Activated CD4-positive, alpha-beta T cell treated with anti-CD3 and anti-CD28 coated beads for 1 hour (primary cell): ENCODE data around the gene ZNF792.
"Not testable (repeated sequence)": the region's sequence is repeated elsewhere in the genome, so short reads cannot be mapped to it uniquely, and the experiment has no call there.

ENCODE experiments used
- DNase-seq: peaks from one replicate; pipeline ENCODE4 v3.0.0-alpha.2; 2020

The ZNF792 gene

DNA sequence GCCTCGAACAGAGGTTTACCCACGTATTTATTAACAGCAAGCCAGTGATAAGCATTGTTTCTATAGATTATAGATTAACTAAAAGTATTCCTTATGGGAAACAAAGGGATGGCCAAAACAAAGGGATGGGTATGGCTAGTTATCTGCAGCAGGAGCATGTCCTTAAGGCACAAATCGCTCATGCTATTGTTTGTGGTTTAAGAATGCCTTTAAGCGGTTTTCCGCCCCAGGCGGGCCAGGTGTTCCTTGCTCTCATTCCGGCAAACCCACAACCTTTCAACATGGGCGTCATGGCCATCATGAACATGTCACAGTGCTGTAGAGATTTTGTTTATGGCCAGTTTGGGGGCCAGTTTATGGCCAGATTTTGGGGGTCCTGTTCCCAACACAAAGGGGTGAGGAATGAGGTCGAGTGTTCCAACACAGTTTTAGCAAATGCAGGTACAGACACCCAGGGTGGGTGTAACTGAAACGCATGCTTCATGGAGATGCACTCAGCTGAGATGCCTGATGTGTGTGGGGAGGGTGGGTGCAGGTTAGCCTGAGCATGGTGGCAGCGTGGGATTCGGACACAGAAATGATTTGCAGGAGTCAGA, 6.3 kb upstream of the ZNF792 start:
- DNase-seq = not testable (repeated sequence)

DNA sequence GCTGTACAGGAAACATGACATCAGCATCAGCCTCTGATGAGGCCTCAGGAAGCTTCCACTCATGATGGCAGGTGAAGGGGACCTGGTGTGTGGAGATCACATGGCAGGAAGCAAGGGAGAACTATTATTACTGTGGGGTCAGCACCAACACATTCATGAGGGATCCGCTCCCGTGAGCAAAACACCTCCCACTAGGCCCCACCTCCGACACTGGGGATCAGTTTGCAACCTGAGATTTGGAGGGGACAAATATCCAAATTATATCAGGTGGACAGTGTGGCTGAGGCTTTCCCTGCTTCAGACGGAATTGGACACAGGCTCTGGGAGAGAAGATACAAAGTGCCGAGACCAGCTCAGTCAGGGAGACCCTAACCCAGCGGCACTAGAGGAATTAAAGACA, 5.7 kb upstream of the ZNF792 start:
- no peak for DNase-seq

DNA sequence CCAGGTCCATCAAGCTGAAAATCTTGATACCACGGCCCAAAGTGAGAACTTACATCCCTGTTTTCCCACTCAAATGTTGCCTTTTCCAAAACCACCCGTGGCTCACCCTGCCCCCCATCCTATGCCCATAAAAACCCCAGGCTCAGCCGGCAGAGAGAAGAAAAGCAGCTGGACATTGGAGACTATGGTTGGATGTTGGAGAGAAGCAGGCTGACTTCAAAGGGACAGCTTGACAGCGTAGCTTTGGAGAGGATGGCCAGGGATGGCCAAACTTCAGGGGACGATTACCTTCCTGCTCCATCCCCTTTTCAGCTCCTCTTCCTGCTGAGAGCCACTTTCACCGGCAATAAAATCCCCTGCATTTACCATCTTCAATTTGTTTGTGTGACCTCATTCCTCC, 3.5 kb upstream of the ZNF792 start:
- no peak for DNase-seq

DNA sequence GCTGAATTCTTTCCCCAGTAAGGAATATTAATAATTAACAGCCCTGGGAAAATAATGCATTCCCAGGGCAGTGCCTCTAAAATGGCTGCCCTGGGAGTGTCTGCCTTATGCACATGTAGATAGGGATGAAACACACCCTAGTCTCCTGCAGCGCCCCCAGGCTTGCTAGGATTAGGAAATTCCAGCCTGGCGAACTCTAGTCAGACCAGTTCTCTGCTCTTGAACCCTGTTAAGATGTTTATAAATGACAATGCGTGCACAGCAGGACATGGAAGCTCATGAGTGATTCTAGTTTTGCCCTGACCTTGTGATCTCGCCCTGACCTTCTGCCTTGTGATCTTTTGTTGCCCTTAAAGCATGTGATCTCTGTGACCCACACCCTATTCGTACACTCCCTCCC, 1.5 kb upstream of the ZNF792 start:
- not testable (repeated sequence) for DNase-seq

DNA sequence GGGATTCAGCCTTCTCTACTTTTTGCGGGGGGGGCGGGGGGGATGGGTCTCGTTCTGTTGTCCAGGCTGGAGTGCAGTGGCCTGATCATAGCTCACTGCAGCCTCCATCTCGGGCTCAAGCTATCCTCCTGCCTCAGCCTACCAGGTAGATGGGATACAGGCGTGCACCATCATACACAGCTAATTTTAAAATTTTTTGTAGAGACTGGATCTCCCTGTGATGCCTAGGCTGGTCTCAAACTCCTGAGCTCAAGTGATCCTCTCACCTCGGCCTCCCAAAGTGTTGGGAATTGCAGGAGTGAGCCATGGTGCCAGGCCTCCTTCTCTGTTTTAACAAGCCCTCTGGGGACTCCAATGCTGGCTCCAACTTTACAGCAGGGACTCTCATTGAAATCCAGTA, 569 bp upstream of the ZNF792 start:
- no peak for DNase-seq

DNA sequence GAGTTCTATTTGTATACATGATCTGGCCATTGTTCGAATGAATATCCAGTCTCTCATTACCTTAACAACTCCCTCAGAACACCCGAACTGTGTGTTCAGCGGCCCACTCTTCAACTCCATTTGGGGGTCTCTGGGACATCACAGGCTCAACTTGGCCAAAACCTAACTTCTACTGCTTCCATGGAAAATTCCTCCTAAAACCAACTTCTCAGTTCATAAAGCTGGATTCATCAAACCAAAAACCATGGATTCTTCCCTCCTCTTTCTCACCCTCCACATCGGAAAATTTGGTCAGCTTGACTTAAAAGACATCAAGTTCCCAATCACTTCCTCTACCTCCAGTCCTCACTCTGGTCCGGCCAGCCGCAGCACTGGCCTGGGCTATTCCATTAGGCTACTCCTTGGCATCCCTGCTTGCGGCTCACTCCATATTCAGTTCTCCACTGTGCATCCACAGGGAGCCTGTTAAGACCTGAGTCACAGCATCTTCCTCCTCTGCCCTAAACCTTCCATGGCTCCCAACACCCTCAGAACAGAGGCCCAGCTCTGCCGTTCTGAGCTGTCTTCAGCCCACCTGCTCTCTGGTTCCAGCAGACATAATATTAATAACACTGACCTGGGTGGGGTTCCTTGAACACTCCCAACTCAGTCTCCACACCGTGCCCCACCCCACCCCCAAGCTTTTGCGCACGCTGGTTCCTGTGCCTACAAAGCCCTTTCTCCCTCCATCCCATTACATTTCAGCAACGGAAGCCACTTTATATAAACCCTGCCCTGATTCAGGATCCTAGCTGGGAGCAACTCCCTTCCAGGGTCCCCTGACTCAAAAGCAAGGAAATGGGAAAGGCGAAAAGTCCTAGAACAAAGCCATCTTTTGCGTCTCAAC, 1.1 kb downstream of the ZNF792 start:
- no peak for DNase-seq

DNA sequence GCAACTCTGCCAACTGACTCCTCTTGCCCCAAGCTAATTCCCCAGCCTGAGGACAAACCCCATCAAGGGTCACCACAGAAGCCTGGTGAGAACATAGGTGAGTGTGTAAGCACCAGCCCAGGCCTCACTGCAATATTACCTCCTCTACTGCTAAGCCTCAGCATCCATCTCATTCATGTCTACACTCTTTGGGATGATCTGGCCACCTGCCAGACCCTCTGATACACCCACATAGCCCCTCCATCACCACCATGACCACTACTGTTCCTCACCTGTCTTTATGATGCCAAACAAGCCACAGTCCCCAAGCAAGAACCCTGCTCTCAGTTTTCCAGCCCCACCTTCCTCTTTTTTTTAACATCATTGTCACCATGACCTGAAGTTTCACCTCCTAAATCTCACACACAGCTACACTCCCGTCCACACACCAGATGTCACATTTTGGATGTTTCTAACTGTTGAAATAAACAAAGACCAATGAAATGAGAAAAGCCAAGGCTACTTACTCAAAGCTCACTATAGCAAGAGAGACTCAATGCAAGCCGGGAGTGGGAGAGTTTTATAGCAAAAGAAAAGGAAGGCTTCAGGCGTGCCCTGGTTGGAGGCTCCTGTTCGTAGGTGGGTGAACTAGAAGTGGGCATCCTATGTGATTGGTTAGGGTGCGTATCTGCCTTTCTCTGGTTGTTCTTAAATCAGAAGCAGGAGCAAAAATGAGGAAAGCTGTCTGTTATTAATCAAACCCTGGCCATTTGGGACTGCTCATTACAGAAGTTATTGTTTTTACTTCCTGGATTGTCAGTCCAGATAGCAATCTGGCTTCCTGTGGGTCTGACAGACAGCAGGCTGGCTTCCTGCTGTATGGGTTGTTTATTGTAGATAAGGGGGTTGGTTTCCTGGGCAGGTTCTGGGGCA, 2.0 kb downstream of the ZNF792 start:
- no peak for DNase-seq

DNA sequence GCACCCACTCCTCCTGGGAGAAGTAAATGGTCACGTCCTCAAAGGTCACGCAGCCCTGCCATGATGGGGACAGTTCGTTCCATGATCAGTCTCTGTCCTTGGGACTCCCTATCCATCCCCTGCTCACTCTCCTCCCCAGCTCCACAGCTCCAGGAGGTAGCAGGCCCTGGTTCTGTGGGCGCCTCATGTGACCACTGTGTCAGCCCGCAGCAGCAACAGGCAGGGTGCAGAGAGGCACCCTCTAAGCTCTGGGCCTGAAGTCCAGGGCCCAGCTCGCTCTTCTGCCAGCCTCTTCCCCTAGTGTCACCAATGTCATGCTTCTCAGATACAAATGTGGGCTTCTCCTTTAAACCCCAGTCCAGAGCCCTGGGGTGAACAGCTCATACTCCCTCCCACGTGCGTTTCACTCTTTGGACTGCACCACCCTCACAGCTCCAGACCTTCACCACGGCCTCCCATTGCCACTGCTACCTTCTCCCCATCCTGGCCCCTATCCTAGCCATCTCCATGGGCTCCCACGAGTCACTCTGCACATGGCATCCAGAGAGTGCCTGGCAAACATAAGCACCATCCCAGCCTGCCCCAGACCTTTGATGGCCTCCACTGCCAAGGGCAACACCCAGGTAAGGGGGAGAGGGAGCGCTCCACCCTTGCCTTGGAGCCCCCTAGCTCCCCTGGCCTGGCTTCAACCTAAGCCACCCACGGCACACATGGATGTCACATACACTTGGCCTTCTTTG, 2.9 kb downstream of the ZNF792 start:
- DNase-seq = no peak

DNA sequence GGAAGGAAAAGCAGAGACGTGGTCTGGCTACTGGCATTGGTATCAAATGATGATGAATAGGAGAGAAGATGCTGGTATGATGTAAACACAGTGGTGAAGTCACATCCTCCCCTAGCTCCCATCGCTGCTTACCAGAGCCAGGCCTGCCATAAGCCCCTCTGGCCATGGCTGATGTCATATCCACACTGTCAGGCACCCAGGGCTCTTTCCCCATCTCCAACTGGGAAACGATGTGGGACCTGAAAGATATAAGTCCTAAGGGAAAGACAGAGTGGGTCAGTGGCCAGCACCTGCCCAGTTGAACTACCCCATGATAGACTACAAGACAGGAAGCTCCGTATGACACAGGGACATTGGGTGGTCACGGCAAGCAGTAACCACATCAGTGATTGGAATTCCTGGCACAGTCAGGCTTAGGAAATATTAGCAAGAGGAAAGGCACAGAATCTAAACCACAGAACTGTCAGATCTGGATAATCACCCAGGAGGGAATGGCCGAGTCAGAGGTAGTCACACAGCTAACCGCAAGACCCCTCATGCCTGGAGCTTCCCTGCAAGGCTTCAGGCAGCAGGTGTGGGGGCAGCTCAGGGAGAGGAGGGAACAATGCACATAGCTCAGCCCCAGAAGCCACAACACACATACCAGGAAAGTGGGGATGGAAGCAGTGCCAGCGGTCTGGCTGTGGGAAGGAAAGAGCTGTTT, 3.8 kb downstream of the ZNF792 start:
- DNase-seq = no peak

DNA sequence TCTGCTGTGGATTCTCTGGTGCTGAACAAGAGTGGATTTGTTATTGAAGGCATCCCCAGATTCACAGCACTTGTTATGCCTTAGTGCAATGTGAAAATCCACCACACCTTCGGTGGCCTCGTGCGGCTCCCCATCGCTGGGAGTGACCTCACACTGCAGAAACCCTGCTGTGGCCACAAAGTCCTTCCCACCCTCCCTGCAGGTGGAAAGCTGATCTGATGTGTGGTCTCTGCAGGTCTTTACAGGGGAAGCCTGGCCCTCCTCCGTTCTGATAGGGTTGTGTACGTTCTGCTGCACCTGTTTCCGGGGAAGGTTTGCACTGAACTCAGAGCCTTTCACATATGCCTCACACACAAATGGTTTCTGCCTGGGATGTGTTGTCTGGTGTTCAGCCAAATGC, 5.0 kb downstream of the ZNF792 start:
- no peak for DNase-seq

DNA sequence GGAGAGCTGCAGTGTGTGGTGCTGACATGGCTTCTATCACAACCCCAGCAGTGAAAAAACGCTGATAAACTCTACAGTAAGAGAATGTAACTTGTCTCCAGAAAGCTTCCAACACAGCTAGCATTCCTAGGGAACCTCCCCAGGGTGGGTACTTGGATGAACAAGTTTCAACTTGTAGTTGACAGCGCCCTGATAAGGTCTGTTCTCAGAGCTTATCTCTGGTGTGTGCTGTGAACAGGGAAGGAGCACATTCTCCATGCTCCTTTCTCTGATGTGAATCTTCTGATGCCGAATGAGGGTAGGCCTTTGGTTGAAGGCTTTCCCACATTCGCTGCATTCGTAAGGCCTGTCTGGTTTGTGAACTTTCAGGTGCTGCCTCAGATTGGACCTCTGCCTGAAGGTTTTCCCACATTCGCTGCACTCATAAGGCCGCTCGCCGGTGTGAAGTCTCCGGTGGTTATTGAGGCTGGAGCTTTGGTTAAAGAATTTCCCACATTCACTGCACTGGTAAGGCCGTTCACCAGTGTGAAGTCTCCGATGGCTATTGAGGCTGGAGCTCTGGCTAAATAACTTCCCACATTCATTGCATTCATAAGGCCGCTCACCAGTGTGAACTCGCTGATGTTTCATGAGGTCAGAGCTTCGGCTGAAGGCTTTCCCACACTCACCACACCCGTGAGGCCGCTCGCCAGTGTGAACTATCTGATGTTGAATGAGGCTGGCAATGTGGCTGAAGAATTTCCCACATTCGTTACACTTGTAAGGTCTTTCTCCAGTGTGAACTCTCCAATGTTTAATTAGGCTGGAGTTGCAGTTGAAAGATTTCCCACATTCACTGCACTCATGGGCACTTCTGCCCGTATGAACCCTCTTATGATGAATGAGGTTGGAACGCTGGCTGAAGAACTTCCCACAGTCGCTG, 5.9 kb downstream of the ZNF792 start:
- DNase-seq = no peak

DNA sequence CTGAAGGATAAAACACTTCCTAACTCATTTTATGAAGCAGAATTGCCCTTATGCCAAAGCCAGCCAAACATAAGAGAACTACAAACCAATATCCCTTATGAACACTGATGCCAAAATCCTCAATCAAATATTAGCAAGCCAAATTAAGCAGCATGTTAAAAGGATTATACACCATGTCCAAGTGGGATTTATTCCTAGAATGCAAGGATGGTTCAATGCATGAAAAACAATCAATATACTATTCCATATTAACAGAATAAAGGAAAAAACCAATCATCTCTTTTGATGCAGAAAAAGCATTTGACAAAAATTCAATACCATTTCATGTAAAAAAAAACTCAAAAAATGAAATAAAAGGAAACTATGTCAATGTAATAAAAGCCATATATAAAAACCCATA, 10.9 kb downstream of the ZNF792 start:
- no peak for DNase-seq

DNA sequence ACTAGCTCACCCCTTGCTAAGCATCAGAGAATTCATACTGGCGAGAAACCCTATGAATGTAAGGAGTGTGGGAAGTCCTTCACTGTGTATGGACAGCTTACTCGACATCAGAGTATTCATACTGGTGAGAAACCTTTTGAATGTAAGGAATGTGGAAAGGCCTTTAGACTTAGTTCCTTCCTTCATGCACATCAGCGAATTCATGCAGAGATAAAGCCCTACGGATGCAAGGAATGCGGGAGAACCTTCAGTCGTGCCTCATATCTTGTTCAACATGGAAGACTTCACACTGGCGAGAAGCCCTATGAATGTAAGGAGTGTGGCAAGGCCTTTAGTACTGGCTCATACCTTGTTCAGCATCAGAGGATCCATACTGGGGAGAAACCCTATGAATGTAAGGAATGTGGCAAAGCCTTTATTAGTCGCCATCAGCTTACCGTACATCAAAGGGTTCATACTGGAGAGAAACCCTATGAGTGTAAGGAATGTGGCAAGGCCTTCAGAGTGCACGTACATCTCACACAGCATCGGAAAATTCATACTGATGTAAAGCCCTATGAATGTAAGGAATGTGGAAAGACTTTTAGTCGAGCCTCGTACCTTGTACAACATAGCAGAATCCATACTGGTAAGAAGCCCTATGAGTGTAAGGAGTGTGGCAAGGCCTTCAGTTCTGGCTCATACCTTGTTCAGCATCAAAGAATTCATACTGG, 20.0 kb downstream of the ZNF792 start:
- DNase-seq = no peak

DNA sequence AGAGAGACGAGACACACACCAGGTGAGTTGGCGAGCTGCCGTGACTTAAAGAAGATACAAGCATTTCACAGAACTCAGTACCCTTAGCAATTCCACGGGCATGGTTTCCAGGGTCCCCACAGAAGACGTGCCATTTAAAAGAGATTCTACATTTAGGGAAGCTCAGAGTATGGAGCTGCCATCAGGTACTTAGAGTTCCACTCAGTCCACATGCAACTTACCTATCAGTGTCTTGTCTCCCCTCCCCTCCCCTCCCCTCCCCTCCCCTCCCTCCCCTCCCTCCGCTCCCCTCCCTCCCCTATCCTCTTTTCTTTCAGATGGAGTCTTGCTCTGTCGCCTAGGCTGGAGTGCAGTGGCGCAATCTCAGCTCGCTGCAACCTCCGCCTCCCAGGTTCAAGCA, 25.1 kb downstream of the ZNF792 start:
- DNase-seq = no peak

DNA sequence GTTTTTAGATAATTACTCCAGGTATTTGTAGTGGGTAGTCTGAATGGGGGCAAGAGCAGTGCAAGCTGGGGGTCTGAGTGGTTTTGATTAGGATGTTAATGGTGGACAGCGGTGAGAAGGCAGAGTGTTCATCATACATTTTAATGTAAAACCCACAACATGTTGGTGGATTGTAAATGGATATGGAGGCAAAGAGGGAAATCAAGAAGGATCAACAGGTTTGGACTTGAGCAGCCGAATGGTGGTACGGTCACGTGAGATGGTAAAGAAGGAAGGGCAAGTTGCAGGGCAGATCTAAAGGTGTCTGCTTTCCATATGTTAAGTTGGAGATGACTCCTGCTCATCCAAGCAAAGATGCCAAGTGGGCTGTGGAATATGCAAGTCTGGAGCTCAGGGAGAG, 27.8 kb downstream of the ZNF792 start:
- no peak for DNase-seq

DNA sequence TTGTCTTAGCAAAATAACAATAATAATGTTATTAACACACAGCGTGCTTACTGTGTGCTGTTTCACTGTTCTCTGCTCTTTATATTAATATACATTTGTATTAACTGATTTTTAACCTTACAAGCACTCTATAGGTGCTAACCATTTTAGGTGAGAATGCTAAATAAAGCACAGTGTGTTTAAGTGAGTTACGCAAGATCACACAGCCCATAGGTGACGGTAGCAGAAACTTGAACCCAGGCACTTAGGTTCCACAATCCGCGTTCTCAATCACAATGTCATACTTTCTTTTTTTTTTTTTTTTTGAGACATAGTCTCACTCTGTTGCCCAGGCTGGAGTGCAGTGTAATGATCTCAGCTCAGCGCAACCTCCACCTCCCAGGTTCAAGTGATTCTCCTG, 31.5 kb downstream of the ZNF792 start:
- DNase-seq = no peak

DNA sequence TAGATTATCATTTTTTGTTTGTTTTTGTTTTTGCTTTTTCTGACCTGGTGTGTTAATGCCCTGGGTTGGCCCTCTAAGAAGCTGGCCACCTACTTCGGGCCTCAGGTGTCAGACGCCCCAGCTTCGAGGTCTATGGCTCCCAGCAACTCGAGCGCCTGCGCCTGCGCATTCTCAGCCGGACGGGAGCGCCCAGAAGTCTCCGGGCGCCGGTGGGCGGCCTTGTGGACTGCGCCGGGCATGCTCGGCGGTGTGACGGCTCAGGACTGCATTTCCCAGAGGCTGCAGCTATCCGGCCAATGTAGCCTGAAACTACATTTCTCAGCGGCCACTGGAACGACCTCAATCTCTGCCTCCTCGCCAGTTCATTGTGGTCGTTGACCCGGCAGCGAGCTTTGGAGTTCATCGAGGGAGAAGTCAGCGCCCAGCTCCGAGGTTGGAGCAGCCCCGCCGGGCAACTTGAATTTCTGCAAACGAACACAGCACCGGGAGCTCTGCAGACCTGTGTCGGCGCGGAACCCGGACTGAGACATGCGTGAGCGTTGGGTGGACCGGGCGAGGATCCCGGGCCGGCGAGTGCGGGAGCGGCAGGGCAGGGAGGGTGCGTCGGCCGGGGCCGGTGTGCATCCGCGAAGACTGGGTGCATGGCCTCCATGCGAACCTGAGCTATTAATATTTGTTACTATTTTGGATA, 37.2 kb downstream of the ZNF792 start, which contains the start of gene ZNF30:
TSS of gene ZNF30 (plus strand) at position 219 of the 691 bp plus-strand sequence. CDS start 3,045 bp downstream, outside the sequence.
- DNase-seq = peak; percentile 69

DNA sequence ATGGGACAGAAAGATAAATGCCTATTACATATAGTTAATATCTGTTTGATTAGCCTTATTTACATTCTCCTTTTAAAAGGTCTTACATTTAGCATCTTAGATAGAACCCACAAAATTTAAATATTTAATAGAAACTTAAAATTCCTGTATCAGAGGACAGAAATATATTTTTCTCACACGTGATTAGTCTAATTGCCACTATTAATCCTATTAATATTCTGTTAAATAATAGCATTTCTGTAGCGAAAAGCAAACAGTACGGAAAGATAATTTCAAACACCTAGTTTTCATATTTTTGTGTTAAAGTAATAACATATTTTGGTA, 37.7 kb downstream of the ZNF792 start:
- no peak for DNase-seq

DNA sequence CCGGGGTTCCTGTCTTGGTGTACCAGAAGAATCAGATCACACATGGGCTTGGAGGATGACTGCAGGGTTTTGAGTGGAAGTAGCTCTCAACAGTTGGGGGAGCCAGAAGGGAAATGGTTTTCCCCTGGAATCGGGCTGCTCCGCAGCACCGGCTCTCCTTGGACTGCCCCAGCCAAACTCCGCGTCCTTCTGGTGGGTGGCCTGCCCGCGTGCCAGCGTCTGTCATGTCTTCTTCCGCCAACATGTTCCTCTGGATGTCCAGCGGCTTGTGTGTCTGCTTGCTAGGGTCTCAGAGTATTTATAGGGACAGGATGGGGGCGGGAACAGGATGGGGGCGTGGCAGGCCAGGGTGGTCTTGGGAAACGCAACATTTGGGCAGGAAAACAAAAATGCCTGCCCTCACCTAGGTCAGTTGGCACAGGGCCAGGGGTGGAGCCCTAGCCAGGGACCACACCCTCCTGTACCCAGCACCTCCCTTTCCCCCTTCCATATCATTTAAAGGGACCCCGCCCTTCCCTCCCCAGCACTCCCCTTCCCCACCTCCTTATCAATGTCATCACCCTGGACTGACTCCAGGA, 38.7 kb downstream of the ZNF792 start:
- no peak for DNase-seq
